Measurements from ENCODE around the gene ITPK1. TPM values are rescaled to one million over a fixed set of nuclear protein-coding genes. Genes with fewer than 3 reads are reported as not detected.

Gene ITPK1
- total RNA-seq, 2 experiments from 2014 or later, result 17.8 to 34.7 TPM

DNA sequence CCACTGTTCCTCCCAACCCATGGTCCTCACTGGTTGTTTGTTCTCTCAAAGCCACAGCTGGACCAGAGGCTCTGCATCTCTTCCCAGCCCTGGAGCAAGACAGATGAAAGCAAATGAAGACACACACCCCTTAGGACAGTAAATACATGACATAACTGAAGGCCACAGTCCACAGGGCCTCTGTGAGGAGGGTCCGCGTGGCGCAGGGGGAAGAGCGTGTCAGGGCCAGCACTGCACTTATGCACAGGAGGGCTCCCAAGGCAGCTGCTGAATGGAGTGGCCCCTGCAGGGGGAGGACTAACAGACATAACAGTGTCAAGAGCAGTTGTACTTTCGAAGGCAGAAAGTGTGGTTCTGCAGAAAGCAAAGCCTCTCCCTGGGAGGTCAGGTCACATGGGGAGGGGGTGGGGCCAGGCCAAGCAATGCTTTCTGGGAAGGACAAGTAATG lies 112.8 kb downstream of the ITPK1 start:
- H3K4me1 ChIP-seq (ENCODE audit: insufficient read depth, low read length, poor library complexity, severe bottlenecking), result peaks cover 21% of the 10 kb centered on the region
- H3K27ac ChIP-seq (ENCODE audit: low read depth, low read length, poor library complexity, severe bottlenecking), result no peak overlapping the region
- ChIA-PET POLR2A (no interaction called here), CTCF (ENCODE audit: unreplicated experiment) (no interaction called here)
- no peaks in the 10 kb centered on the region for H4K20me1 ChIP-seq (ENCODE audit: insufficient read depth, low read length)
- TF ChIP-seq, protein P1, sequence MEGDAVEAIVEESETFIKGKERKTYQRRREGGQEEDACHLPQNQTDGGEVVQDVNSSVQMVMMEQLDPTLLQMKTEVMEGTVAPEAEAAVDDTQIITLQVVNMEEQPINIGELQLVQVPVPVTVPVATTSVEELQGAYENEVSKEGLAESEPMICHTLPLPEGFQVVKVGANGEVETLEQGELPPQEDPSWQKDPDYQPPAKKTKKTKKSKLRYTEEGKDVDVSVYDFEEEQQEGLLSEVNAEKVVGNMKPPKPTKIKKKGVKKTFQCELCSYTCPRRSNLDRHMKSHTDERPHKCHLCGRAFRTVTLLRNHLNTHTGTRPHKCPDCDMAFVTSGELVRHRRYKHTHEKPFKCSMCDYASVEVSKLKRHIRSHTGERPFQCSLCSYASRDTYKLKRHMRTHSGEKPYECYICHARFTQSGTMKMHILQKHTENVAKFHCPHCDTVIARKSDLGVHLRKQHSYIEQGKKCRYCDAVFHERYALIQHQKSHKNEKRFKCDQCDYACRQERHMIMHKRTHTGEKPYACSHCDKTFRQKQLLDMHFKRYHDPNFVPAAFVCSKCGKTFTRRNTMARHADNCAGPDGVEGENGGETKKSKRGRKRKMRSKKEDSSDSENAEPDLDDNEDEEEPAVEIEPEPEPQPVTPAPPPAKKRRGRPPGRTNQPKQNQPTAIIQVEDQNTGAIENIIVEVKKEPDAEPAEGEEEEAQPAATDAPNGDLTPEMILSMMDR (conservative IDR thresholded peaks at IDR 0.05; ENCODE audit: low read length), result no peak
- TF ChIP-seq EZH2phosphoT487 (IDR thresholded peaks at IDR 0.05; ENCODE audit: borderline replicate concordance, low read depth, low read length), result no peak
- H3K9me2 ChIP-seq (ENCODE audit: insufficient read depth, low read length), result no peaks in the 10 kb centered on the region
- no peak for DNase-seq (ENCODE audit: low spot score)
- BruUV-seq (replicated peaks), result no TSS peak
- no peak overlapping the region for H3K4me2 ChIP-seq (ENCODE audit: low read length)
- H3K4me3 ChIP-seq (ENCODE audit: low read depth, low read length, poor library complexity, severe bottlenecking), result no peak overlapping the region
- H3K79me2 ChIP-seq (ENCODE audit: insufficient read depth, low read depth, low read length), result no peaks in the 10 kb centered on the region
- no peak overlapping the region for H2AFZ ChIP-seq (ENCODE audit: low read length)
- intact Hi-C loops (cut with micrococcal nuclease; ENCODE audit: unreplicated experiment), result no loop called here
- no peaks in the 10 kb centered on the region for H3K9me3 ChIP-seq (ENCODE audit: low read length)
- H3K36me3 ChIP-seq (ENCODE audit: insufficient read depth, low read length), result no peaks in the 10 kb centered on the region

- Histone ChIP-seq H3K9me3 (ENCODE audit: low read length) (no peaks in the 10 kb centered on the region), H3K79me2 (ENCODE audit: insufficient read depth, low read depth, low read length) (no peaks in the 10 kb centered on the region), H3K4me2 (ENCODE audit: low read length) (no peak overlapping the region), H3K27ac (ENCODE audit: low read depth, low read length, poor library complexity, severe bottlenecking) (no peak overlapping the region), H3K36me3 (ENCODE audit: insufficient read depth, low read length) (no peaks in the 10 kb centered on the region), H2AFZ (ENCODE audit: low read length) (no peak overlapping the region), H4K20me1 (ENCODE audit: insufficient read depth, low read length) (no peaks in the 10 kb centered on the region), H3K9me2 (ENCODE audit: insufficient read depth, low read length) (no peaks in the 10 kb centered on the region), H3K4me3 (ENCODE audit: low read depth, low read length, poor library complexity, severe bottlenecking) (no peak overlapping the region), H3K4me1 (ENCODE audit: insufficient read depth, low read length, poor library complexity, severe bottlenecking) (peaks cover 14% of the 10 kb centered on the region)
- ChIA-PET CTCF (ENCODE audit: unreplicated experiment) (no interaction called here), POLR2A (no interaction called here)
- TF ChIP-seq, protein P1 (conservative IDR thresholded peaks at IDR 0.05; ENCODE audit: low read length), result no peak
- no peak for TF ChIP-seq EZH2phosphoT487 (IDR thresholded peaks at IDR 0.05; ENCODE audit: borderline replicate concordance, low read depth, low read length)
- no TSS peak for BruUV-seq (replicated peaks)
- no peak for DNase-seq (ENCODE audit: low spot score)
- intact Hi-C loops (cut with micrococcal nuclease; ENCODE audit: unreplicated experiment), result no loop called here
Measured at GRCh38 chr14:93002049-93002448, 113.7 kb downstream of the ITPK1 start.

GRCh38 chr14:92998946-92999345 lies 116.8 kb downstream of the ITPK1 start:
- Histone ChIP-seq H3K79me2 (ENCODE audit: insufficient read depth, low read depth, low read length) (no peaks in the 10 kb centered on the region), H2AFZ (ENCODE audit: low read length) (no peak overlapping the region), H3K4me1 (ENCODE audit: insufficient read depth, low read length, poor library complexity, severe bottlenecking) (no peaks in the 10 kb centered on the region), H3K4me3 (ENCODE audit: low read depth, low read length, poor library complexity, severe bottlenecking) (no peak overlapping the region), H4K20me1 (ENCODE audit: insufficient read depth, low read length) (no peaks in the 10 kb centered on the region), H3K4me2 (ENCODE audit: low read length) (no peak overlapping the region), H3K9me2 (ENCODE audit: insufficient read depth, low read length) (no peaks in the 10 kb centered on the region), H3K36me3 (ENCODE audit: insufficient read depth, low read length) (no peaks in the 10 kb centered on the region), H3K27ac (ENCODE audit: low read depth, low read length, poor library complexity, severe bottlenecking) (no peak overlapping the region), H3K9me3 (ENCODE audit: low read length) (no peaks in the 10 kb centered on the region)
- TF ChIP-seq, protein P1 (conservative IDR thresholded peaks at IDR 0.05; ENCODE audit: low read length), result no peak
- no peak for TF ChIP-seq EZH2phosphoT487 (IDR thresholded peaks at IDR 0.05; ENCODE audit: borderline replicate concordance, low read depth, low read length)
- intact Hi-C loops (cut with micrococcal nuclease; ENCODE audit: unreplicated experiment), result no loop called here
- POLR2A ChIA-PET, result no interaction called here
- CTCF ChIA-PET (ENCODE audit: unreplicated experiment), result no interaction called here
- no TSS peak for BruUV-seq (replicated peaks)
- no peak for DNase-seq (ENCODE audit: low spot score)

Measured in OCI-LY7 (cell line).